H1 (cell line): ENCODE measurements around the gene SPDYC. TPM values are rescaled to one million over a fixed set of nuclear protein-coding genes. Genes with fewer than 3 reads are reported as not detected.

Experiments
- HDAC2 ChIP-seq, 2 experiments: fragments of 300-600 bp in 1 of 2; sonication (generic) in 1 of 2; IDR thresholded peaks; 2 replicates each; pipeline ENCODE4 v1.6.1; 2011 to 2012; ENCODE audit warnings: low read depth in 2 of 2, low read length in 2 of 2, mild to moderate bottlenecking in 2 of 2, moderate library complexity in 2 of 2, borderline replicate concordance in 1 of 2, inconsistent platforms in 1 of 2
- SIN3A ChIP-seq, 2 experiments: IDR thresholded peaks in 1 of 2; conservative IDR thresholded peaks in 1 of 2; 2 replicates each; pipeline ENCODE4 v1.6.1; 2011 to 2012; ENCODE audit warnings: low read length in 2 of 2, improper control_type of control experiment in 1 of 2, low read depth in 1 of 2, mild to moderate bottlenecking in 1 of 2
- polyA plus RNA-seq, 7 experiments: library from polyadenylated mRNA; depleted of rRNA in 3 of 7; stranded (reverse) in 5 of 7; unstranded in 2 of 7; fragments of >200 nt in 5 of 7; fragments of 200-250 nt in 2 of 7; gene quantifications; 1 replicate in 5 of 7; 2 replicates in 1 of 7; 4 replicates in 1 of 7; pipeline versions ENCODE4 v1.2.1 to v1.2.3, GENCODE V29; 2011 to 2013; ENCODE audit warnings: missing spikeins in 2 of 7, mixed read lengths in 2 of 7
- total RNA-seq: library from RNA; stranded (reverse); fragmentation: NEBNext Ultra II Directional; extraction: Animal tissue kit (Norgen Biotek cat#: 25700); gene quantifications from 2 replicates; pipeline ENCODE4 v1.2.1, GENCODE V29; 2021
- TF ChIP-seq, protein P1 (sequence below): IDR thresholded peaks from 2 replicates; pipeline ENCODE4 v1.6.1; 2012; ENCODE audit warnings: inconsistent platforms
- TF ChIP-seq, protein P2 (sequence below): fragments of 300-600 bp; sonication (generic); IDR thresholded peaks from 2 replicates; pipeline ENCODE4 v1.7.1; 2012; ENCODE audit warnings: low read length, moderate library complexity, mild to moderate bottlenecking, inconsistent platforms; ENCODE audit not compliant: insufficient replicate concordance
- TF ChIP-seq, protein P3 (sequence below): IDR thresholded peaks from 2 replicates; pipeline ENCODE4 v1.6.1; 2011; ENCODE audit warnings: low read depth, mild to moderate bottlenecking, low read length; ENCODE audit not compliant: insufficient read depth

The SPDYC gene
- total and polyA plus RNA-seq, 2 of the 8 experiments (the other 6 are each of a cell fraction or from before 2014, with no cell fraction given) = 0.15 TPM; not detected in 1

DNA sequence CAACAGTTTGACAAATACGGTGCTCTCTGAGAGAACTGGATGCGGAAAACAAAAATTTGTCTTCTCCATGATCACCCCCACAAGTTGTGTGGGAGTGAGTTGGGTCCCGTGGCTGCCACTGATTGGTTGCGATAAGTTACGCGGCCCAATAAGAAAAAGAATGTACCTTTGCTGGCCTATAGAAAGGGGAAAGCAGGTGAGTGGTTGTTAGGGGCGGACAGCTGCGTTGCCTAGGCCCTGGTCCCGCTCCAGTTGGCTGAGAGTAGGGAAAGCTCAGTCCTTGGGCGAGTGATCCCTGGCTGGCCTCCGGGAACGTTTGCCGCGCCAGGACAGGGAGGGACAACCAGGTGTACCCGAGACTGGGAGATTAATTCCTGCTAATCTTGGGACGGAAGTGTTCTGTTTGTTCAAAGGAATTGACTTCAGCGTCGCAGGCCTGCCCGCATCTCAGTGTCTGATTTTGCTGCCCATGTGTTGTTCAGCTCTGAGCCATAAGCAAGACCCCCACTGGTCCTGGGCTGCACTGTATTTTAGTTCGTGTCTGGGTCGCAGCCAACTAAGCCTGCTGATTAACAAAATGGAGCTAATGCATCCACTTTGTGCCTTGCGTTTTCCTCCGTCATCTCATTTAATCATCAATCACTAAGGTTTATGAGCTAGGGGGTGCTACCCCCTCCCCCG is 34.9 kb upstream of the SPDYC start (continued):
- TF ChIP-seq, protein P1, sequence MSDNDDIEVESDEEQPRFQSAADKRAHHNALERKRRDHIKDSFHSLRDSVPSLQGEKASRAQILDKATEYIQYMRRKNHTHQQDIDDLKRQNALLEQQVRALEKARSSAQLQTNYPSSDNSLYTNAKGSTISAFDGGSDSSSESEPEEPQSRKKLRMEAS = no peak
- TF ChIP-seq, protein P2, sequence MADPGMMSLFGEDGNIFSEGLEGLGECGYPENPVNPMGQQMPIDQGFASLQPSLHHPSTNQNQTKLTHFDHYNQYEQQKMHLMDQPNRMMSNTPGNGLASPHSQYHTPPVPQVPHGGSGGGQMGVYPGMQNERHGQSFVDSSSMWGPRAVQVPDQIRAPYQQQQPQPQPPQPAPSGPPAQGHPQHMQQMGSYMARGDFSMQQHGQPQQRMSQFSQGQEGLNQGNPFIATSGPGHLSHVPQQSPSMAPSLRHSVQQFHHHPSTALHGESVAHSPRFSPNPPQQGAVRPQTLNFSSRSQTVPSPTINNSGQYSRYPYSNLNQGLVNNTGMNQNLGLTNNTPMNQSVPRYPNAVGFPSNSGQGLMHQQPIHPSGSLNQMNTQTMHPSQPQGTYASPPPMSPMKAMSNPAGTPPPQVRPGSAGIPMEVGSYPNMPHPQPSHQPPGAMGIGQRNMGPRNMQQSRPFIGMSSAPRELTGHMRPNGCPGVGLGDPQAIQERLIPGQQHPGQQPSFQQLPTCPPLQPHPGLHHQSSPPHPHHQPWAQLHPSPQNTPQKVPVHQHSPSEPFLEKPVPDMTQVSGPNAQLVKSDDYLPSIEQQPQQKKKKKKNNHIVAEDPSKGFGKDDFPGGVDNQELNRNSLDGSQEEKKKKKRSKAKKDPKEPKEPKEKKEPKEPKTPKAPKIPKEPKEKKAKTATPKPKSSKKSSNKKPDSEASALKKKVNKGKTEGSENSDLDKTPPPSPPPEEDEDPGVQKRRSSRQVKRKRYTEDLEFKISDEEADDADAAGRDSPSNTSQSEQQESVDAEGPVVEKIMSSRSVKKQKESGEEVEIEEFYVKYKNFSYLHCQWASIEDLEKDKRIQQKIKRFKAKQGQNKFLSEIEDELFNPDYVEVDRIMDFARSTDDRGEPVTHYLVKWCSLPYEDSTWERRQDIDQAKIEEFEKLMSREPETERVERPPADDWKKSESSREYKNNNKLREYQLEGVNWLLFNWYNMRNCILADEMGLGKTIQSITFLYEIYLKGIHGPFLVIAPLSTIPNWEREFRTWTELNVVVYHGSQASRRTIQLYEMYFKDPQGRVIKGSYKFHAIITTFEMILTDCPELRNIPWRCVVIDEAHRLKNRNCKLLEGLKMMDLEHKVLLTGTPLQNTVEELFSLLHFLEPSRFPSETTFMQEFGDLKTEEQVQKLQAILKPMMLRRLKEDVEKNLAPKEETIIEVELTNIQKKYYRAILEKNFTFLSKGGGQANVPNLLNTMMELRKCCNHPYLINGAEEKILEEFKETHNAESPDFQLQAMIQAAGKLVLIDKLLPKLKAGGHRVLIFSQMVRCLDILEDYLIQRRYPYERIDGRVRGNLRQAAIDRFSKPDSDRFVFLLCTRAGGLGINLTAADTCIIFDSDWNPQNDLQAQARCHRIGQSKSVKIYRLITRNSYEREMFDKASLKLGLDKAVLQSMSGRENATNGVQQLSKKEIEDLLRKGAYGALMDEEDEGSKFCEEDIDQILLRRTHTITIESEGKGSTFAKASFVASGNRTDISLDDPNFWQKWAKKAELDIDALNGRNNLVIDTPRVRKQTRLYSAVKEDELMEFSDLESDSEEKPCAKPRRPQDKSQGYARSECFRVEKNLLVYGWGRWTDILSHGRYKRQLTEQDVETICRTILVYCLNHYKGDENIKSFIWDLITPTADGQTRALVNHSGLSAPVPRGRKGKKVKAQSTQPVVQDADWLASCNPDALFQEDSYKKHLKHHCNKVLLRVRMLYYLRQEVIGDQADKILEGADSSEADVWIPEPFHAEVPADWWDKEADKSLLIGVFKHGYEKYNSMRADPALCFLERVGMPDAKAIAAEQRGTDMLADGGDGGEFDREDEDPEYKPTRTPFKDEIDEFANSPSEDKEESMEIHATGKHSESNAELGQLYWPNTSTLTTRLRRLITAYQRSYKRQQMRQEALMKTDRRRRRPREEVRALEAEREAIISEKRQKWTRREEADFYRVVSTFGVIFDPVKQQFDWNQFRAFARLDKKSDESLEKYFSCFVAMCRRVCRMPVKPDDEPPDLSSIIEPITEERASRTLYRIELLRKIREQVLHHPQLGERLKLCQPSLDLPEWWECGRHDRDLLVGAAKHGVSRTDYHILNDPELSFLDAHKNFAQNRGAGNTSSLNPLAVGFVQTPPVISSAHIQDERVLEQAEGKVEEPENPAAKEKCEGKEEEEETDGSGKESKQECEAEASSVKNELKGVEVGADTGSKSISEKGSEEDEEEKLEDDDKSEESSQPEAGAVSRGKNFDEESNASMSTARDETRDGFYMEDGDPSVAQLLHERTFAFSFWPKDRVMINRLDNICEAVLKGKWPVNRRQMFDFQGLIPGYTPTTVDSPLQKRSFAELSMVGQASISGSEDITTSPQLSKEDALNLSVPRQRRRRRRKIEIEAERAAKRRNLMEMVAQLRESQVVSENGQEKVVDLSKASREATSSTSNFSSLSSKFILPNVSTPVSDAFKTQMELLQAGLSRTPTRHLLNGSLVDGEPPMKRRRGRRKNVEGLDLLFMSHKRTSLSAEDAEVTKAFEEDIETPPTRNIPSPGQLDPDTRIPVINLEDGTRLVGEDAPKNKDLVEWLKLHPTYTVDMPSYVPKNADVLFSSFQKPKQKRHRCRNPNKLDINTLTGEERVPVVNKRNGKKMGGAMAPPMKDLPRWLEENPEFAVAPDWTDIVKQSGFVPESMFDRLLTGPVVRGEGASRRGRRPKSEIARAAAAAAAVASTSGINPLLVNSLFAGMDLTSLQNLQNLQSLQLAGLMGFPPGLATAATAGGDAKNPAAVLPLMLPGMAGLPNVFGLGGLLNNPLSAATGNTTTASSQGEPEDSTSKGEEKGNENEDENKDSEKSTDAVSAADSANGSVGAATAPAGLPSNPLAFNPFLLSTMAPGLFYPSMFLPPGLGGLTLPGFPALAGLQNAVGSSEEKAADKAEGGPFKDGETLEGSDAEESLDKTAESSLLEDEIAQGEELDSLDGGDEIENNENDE = no peak
- TF ChIP-seq SIN3A (conservative IDR thresholded peaks at IDR 0.05 in 1 of 2, IDR thresholded peaks at IDR 0.05 in 1 of 2; ENCODE audit: low read depth in 1 of 2, low read length in 2 of 2) (peak in 1 of 2 experiments; percentile 48; a peak in 3 of 4 replicates), HDAC2 (IDR thresholded peaks at IDR 0.05; ENCODE audit: borderline replicate concordance in 1 of 2, low read depth in 2 of 2, low read length in 2 of 2) (no peak)
- TF ChIP-seq, protein P3, sequence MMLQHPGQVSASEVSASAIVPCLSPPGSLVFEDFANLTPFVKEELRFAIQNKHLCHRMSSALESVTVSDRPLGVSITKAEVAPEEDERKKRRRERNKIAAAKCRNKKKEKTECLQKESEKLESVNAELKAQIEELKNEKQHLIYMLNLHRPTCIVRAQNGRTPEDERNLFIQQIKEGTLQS = no peak
- TF ChIP-seq, all 59 proteins: peak for 15
